Panc1 (cell line): Measurements from ENCODE around the gene NBEAL2.

Experiments used
- POLR2AphosphoS5 ChIP-seq: IDR thresholded peaks from 2 replicates; pipeline ENCODE4 v1.6.1; 2012; ENCODE audit warnings: mild to moderate bottlenecking, low read depth, low read length, moderate library complexity
- SIN3A ChIP-seq: IDR thresholded peaks from 2 replicates; pipeline ENCODE4 v1.6.1; 2012; ENCODE audit warnings: low read depth, mild to moderate bottlenecking, low read length, moderate library complexity, borderline replicate concordance; ENCODE audit not compliant: insufficient read depth
- TCF7L2 ChIP-seq: IDR thresholded peaks from 2 replicates; pipeline ENCODE4 v1.6.1; 2011; ENCODE audit warnings: mild to moderate bottlenecking, low read depth, low read length, inconsistent platforms
- TF ChIP-seq, protein P1 (sequence below): fragments of 450-650 bp; IDR thresholded peaks from 2 replicates; pipeline ENCODE4 v1.5.1; 2017; ENCODE audit warnings: mild to moderate bottlenecking
- TF ChIP-seq, protein P2 (sequence below), 2 experiments: IDR thresholded peaks; 2 replicates each; pipeline ENCODE4 v1.6.1; 2011 to 2012; ENCODE audit warnings: low read depth in 2 of 2, control low read depth in 1 of 2, low read length in 1 of 2, mild to moderate bottlenecking in 1 of 2, moderate library complexity in 1 of 2; ENCODE audit not compliant: insufficient read depth in 1 of 2

DNA sequence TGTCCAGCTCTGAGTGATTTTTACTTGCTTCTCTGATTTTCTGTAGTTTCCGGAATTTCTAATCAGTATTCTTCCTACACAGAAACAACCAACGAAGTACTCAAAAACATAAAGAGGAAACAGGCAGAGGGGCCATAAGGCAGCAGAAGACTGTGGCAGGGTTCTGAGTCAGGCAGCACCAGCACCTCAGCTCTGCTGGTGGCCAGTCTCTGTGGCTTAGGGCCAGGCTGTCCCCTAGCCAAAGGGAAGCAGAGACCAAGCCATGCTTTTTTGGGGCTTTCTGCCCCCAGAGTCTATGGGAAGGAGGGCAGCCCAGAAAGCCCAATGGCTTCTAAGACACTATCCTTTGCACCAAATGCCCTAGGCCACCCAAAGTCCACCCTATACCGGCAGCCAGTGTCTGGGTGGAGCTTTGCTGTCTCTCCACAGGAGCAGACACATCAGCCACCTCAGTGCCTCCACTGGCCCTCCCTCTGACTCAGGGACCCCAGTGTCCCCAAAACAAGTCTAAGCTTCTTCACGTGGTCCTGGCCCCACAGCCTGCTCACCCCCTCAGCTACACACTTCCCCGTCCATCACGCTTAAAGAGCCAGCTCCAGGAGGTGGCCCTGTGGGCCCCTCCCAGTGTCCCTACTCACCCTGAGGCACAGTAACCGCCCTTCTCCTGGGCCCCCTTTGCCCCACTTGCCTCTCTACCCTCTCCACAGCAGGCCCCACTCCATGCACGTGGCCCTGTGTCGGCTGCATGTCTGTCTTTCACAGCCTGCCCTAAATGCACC lies 49.1 kb upstream of the NBEAL2 start:
- TF ChIP-seq POLR2AphosphoS5 (no peak), TCF7L2 (no peak), SIN3A (no peak)
- TF ChIP-seq, protein P1, sequence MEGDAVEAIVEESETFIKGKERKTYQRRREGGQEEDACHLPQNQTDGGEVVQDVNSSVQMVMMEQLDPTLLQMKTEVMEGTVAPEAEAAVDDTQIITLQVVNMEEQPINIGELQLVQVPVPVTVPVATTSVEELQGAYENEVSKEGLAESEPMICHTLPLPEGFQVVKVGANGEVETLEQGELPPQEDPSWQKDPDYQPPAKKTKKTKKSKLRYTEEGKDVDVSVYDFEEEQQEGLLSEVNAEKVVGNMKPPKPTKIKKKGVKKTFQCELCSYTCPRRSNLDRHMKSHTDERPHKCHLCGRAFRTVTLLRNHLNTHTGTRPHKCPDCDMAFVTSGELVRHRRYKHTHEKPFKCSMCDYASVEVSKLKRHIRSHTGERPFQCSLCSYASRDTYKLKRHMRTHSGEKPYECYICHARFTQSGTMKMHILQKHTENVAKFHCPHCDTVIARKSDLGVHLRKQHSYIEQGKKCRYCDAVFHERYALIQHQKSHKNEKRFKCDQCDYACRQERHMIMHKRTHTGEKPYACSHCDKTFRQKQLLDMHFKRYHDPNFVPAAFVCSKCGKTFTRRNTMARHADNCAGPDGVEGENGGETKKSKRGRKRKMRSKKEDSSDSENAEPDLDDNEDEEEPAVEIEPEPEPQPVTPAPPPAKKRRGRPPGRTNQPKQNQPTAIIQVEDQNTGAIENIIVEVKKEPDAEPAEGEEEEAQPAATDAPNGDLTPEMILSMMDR: no peak
- TF ChIP-seq, protein P2, sequence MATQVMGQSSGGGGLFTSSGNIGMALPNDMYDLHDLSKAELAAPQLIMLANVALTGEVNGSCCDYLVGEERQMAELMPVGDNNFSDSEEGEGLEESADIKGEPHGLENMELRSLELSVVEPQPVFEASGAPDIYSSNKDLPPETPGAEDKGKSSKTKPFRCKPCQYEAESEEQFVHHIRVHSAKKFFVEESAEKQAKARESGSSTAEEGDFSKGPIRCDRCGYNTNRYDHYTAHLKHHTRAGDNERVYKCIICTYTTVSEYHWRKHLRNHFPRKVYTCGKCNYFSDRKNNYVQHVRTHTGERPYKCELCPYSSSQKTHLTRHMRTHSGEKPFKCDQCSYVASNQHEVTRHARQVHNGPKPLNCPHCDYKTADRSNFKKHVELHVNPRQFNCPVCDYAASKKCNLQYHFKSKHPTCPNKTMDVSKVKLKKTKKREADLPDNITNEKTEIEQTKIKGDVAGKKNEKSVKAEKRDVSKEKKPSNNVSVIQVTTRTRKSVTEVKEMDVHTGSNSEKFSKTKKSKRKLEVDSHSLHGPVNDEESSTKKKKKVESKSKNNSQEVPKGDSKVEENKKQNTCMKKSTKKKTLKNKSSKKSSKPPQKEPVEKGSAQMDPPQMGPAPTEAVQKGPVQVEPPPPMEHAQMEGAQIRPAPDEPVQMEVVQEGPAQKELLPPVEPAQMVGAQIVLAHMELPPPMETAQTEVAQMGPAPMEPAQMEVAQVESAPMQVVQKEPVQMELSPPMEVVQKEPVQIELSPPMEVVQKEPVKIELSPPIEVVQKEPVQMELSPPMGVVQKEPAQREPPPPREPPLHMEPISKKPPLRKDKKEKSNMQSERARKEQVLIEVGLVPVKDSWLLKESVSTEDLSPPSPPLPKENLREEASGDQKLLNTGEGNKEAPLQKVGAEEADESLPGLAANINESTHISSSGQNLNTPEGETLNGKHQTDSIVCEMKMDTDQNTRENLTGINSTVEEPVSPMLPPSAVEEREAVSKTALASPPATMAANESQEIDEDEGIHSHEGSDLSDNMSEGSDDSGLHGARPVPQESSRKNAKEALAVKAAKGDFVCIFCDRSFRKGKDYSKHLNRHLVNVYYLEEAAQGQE (IDR thresholded peaks at IDR 0.05; ENCODE audit: insufficient read depth in 1 of 2, low read depth in 2 of 2, low read length in 1 of 2): no peak
